Stomach (tissue), 9 donors: ENCODE measurements around the gene CACNB2. TPM values are rescaled to one million over a fixed set of nuclear protein-coding genes. Genes with fewer than 3 reads are reported as not detected.

ENCODE experiments used
- DNase-seq, 2 donors: peaks; one replicate each; pipeline versions ENCODE4 v3.0.0 to v3.0.0-alpha.2; 2013 to 2019
- H3K27ac ChIP-seq, 5 donors: fragments of 200-600 bp in 4 of 5; sonication (generic) in 4 of 5; one replicate each; pipeline ENCODE4 v1.5.1; 2013 to 2019; ENCODE audit warnings: mild to moderate bottlenecking in 1 of 5, moderate library complexity in 1 of 5
- H3K27me3 ChIP-seq, 3 donors: fragments of 200-600 bp; sonication (generic); one replicate each; pipeline ENCODE4 v1.5.1; 2017 to 2019; ENCODE audit warnings: mixed run types in 1 of 3
- H3K36me3 ChIP-seq, 4 donors: fragments of 200-600 bp; sonication (generic); 1 replicate in 3 of 4; 2 replicates in 1 of 4; pipeline ENCODE4 v1.5.1; 2016 to 2019
- H3K4me1 ChIP-seq, 4 donors: fragments of 200-600 bp; sonication (generic); one replicate each; pipeline ENCODE4 v1.5.1; 2016 to 2019
- H3K4me3 ChIP-seq, 4 donors: fragments of 200-600 bp; sonication (generic) in 3 of 4; one replicate each; pipeline ENCODE4 v1.5.1; 2016 to 2019; ENCODE audit warnings: mild to moderate bottlenecking in 1 of 4
- H3K9me3 ChIP-seq, 4 donors: fragments of 200-600 bp; sonication (generic); one replicate each; pipeline ENCODE4 v1.5.1; 2016 to 2019
- EP300 ChIP-seq: sonication (generic); formaldehyde crosslinking; IDR thresholded peaks from one replicate; pipeline ENCODE4 v1.6.1; 2017; ENCODE audit warnings: antibody characterized with exemption
- POLR2A ChIP-seq, 4 donors: fragments of 450-650 bp; IDR thresholded peaks; one replicate each; pipeline ENCODE4 v1.6.1; 2016; ENCODE audit warnings: antibody characterized with exemption in 4 of 4, control low read depth in 2 of 4, mild to moderate bottlenecking in 1 of 4, moderate library complexity in 1 of 4
- POLR2AphosphoS5 ChIP-seq, 3 donors: sonication (generic); formaldehyde crosslinking; IDR thresholded peaks; one replicate each; pipeline ENCODE4 v1.6.1; 2016; ENCODE audit warnings: antibody characterized with exemption in 3 of 3
- WGBS, 5 donors: extraction: QIAGEN DNeasy Blood & Tissue Kit in 3 of 5; methylation state at CpG; one replicate each; pipeline versions ENCODE4 v1.1.5 to v1.1.7; 2013 to 2018; 5-methylcytosine and 5-hydroxymethylcytosine counted together
- intact Hi-C: fragments of 100-400 bp; cut with DNase I; formaldehyde crosslinking; loops from one replicate; pipeline ENCODE4 v1.15.1; 2023; ENCODE audit warnings: low total_unique reads
- polyA plus RNA-seq, 3 donors: library from polyadenylated mRNA; stranded (reverse); fragments of 200-250 nt; gene quantifications; one replicate each; pipeline ENCODE4 v1.2.3, GENCODE V29; 2013
- total RNA-seq, 5 donors: library from RNA; depleted of rRNA; stranded (reverse); fragments of >200 nt; gene quantifications; one replicate each; pipeline versions ENCODE4 v1.1.0 to v1.2.3, GENCODE V29; 2014 to 2016
- TF ChIP-seq, protein P1 (sequence below), 7 experiments: fragments of 450-650 bp in 4 of 7; fragments of 200-600 bp in 3 of 7; sonication (generic) in 3 of 7; IDR thresholded peaks; one replicate each; pipeline ENCODE4 v1.5.1; 2016 to 2019; ENCODE audit warnings: antibody characterized with exemption in 7 of 7, control low read depth in 2 of 7, mild to moderate bottlenecking in 1 of 7
- donor health status: healthy with polysubstance abuse.
- donor health status: Bipolar disorder and iron deficiency.
- donor health status: healthy.

The CACNB2 gene
- total and polyA plus RNA-seq, 8 donors = 0.31 to 42.9 (median 14.3) TPM

DNA sequence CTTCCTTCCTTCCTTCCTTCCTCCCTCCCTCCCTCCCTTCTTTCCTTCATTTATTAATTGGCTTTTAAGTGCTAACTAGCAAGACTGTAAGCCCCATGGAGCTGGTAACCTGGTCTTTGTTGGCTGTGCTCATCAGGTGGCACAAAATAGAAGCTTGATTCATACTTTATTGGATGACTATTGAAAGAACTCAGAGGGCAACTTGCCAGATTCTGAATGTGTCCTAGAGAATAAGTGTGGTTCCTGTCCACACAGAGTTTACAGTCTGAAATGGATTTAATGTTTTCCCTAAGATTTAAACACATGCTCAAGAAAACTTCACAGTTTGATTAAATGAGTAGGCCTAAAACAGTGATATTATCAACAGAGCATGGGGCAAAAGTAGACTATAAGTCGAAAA is 3.1 kb upstream of the CACNB2 start:
- no peak for DNase-seq
- 0 to 98% (median 95%) methylated on average over 1 of the region's 1 CpG for WGBS, 5 donors

DNA sequence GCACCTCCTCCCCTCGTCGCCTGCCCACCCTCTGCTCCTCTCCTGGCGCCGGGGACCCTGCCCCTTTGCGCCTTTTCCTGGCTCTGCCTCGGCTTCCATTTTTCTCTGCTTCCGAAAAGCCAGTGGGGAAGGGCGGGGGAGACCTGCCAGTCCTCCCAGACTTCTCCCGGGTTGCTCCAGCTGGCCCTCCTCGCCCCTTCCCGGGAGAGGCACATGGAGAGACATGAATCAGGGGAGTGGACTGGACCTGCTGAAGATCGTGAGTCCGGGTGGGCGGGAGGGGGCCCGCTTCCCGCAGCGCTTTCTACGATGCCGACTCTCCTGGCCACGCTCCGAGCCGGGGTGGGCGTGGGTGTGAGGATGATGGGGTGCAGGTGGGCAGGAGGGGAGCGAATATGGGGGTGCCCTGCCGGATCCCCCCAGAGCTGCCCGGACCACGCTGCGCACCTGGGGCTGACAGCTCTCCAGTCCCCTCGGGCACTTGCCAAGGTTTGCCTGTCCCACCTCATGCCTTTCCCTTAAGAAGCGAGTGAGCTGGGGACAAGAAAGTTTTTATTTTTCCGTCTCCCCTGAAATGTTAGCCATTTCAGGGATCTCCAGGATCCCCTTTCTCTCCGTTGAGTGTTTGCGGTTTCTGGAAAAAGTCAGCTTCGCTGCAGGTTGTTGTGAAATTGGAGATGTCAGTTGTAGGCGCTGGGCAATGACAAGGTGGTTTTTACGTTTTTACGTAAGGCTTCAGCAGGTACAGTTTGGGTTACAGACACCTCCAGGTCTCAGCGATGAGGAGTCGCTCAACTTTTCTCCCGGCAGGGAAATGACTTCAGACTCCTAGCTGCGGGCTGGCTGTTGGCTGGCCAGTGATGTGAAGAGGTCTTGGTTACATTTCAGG is 977 bp downstream of the CACNB2 start:
- Histone ChIP-seq H3K27me3 (peaks cover 0 to 39% (median 18%) of the 10 kb centered on the region in 3 donors), H3K36me3 (no peaks in the 10 kb centered on the region), H3K9me3 (no peaks in the 10 kb centered on the region), H3K27ac (peak overlapping the region; percentile 45 to 91 (median 80)), H3K4me3 (peak overlapping the region; percentile 57 to 64 (median 60)), H3K4me1 (peaks cover 3 to 42% (median 12%) of the 10 kb centered on the region in 4 donors)
- WGBS, 5 donors = 3 to 7% (median 5%) methylated on average over 32 to 41 of the region's 41 CpGs
- peak in 1 of 2 donors; percentile 62 for DNase-seq
- TF ChIP-seq, protein P1, sequence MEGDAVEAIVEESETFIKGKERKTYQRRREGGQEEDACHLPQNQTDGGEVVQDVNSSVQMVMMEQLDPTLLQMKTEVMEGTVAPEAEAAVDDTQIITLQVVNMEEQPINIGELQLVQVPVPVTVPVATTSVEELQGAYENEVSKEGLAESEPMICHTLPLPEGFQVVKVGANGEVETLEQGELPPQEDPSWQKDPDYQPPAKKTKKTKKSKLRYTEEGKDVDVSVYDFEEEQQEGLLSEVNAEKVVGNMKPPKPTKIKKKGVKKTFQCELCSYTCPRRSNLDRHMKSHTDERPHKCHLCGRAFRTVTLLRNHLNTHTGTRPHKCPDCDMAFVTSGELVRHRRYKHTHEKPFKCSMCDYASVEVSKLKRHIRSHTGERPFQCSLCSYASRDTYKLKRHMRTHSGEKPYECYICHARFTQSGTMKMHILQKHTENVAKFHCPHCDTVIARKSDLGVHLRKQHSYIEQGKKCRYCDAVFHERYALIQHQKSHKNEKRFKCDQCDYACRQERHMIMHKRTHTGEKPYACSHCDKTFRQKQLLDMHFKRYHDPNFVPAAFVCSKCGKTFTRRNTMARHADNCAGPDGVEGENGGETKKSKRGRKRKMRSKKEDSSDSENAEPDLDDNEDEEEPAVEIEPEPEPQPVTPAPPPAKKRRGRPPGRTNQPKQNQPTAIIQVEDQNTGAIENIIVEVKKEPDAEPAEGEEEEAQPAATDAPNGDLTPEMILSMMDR (IDR thresholded peaks at IDR 0.05) = no peak
- TF ChIP-seq POLR2A (IDR thresholded peaks at IDR 0.05) (no peak), POLR2AphosphoS5 (IDR thresholded peaks at IDR 0.05) (no peak), EP300 (no peak)
- intact Hi-C loops = no loop called here

More for the DNA sequence above, 3.1 kb upstream of the CACNB2 start:
- Histone ChIP-seq H3K27me3 (peaks cover 0 to 38% (median 18%) of the 10 kb centered on the region in 3 donors), H3K4me3 (no peak overlapping the region), H3K9me3 (no peaks in the 10 kb centered on the region), H3K4me1 (peaks cover 0 to 21% (median 11%) of the 10 kb centered on the region in 4 donors), H3K27ac (no peak overlapping the region), H3K36me3 (no peaks in the 10 kb centered on the region)
- intact Hi-C loops = no loop called here
- TF ChIP-seq, protein P1 (IDR thresholded peaks at IDR 0.05) = no peak
- TF ChIP-seq POLR2AphosphoS5 (IDR thresholded peaks at IDR 0.05) (no peak), POLR2A (IDR thresholded peaks at IDR 0.05) (no peak), EP300 (no peak)

DNA sequence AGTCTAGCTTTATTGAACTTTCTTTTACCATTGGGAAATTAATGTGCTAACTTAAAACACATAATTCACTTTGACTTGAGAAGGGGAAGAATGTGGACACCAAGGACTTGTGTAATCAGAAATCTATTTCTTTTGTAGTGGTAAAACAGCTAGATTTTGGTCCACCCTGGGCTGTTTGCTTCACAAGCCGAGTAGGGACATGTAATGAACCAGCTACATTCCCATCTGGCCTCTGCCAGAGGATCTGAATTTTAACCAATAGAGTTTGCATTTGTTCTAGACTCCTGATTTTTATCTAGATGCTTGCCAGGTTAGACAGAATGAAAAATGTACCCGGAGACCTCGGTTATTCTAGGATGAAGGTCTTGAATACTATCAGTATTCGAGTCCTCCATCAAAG is 1.9 kb downstream of the CACNB2 start:
- DNase-seq = no peak
- peaks cover 0 to 39% (median 18%) of the 10 kb centered on the region in 3 donors for H3K27me3 ChIP-seq
- peak overlapping the region in 4 of 5 donors; percentile 79 to 91 (median 82) for H3K27ac ChIP-seq
- TF ChIP-seq EP300 (no peak), POLR2A (IDR thresholded peaks at IDR 0.05) (no peak), POLR2AphosphoS5 (IDR thresholded peaks at IDR 0.05) (no peak)
- TF ChIP-seq, protein P1 (IDR thresholded peaks at IDR 0.05) = no peak
- peak overlapping the region; percentile 57 to 64 (median 60) for H3K4me3 ChIP-seq
- peaks cover 3 to 50% (median 13%) of the 10 kb centered on the region in 4 donors for H3K4me1 ChIP-seq
- intact Hi-C loops = no loop called here
- no peaks in the 10 kb centered on the region for H3K36me3 ChIP-seq
- no peaks in the 10 kb centered on the region for H3K9me3 ChIP-seq
- 52 to 72% (median 58%) methylated on average over 4 of the region's 4 CpGs for WGBS, 5 donors

DNA sequence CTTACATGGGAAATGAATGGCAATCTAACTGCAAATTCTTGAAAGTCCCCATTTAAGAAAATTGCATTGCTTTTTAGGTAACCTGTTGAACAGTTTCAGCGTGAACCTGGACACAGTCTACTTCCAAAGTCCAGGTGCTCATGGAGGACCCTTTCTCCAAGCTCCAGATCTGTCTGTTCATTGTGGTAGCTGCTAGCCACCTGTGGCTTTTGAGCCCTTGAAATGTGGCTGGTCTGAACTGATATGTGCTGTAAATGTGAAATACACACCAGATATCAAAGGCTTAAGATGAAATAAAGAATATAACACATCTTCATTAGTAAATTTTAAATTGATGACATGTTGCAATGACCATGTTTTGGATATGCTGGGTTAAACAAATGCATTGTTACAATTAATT is 4.2 kb downstream of the CACNB2 start:
- Histone ChIP-seq H3K27ac (peak overlapping the region in 4 of 5 donors; percentile 15 to 91 (median 66)), H3K4me3 (no peak overlapping the region), H3K4me1 (peaks cover 3 to 51% (median 12%) of the 10 kb centered on the region in 4 donors), H3K36me3 (no peaks in the 10 kb centered on the region), H3K27me3 (peaks cover 0 to 28% (median 17%) of the 10 kb centered on the region in 3 donors), H3K9me3 (no peaks in the 10 kb centered on the region)
- 80 to 100% (median 88%) methylated on average over 1 of the region's 1 CpG for WGBS, 5 donors
- TF ChIP-seq EP300 = no peak
- TF ChIP-seq POLR2AphosphoS5 (IDR thresholded peaks at IDR 0.05) = no peak
- no peak for TF ChIP-seq POLR2A (IDR thresholded peaks at IDR 0.05)
- TF ChIP-seq, protein P1 (IDR thresholded peaks at IDR 0.05) = no peak
- intact Hi-C loops = no loop called here
- no peak for DNase-seq
